OCI-M1 (cell line): ENCODE data around the gene SLC2A8.

ENCODE experiments used
- DNase-seq: peaks from one replicate; lab custom pipeline; 2025; lab: John Stamatoyannopoulos, UW

Gene SLC2A8

DNA sequence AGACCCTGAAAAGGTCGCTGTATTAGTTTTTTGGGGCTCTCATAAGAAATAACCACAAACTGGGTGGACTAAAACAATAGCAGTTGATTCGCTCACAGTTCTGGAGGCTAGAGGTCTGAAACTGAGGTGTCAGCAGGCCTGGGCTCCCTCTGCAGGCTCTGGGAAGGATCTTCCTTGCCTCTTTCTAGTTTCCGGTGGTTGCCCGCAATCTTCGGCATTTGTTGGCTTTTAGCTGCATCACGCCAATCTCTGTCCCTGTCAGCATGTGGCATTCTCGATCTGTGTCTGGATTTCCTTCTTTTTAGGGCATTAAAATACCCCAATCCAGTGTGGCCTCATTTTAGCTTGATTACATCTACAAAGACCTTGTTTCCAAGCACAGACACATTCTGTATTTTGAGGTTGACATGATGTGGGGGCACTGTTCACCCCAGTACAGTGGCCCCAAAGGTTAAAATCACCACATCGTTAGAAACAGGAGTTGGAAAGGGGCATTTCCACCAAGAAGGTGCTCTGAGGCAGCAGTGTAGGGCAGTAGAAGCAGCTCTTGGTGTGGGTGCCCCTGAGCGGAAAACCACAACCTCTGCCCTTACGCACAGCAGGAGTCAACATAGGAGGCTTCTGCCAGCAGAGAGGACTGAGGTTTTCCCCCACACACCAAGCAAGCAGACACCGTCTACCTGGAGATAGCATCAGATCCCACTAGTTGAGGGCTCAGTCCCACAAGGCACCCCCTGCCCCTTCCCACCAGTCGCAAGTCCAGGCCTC, 40.7 kb downstream of the SLC2A8 start:
- DNase-seq: no peak

DNA sequence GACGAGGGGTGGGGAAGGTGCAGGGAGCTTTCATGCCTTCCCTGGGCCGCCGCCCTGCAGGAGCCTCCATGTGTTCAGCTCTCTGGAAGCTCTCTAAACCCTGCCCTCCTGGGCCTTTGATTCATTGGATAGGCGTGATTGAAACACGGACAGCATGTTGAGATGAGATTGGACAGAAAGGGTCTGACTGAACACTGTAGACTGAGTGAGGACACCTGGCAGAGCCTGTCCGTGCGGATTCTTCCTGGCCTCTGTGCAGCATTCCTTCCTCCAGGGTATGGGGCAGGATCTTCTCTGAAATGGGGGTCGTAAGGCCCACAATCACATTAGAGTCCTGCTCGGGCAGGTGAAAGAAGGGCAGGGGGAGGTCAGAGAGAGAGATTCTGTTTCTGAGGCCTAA, 41.4 kb downstream of the SLC2A8 start:
- DNase-seq: no peak

- no peak for DNase-seq
Observed at GRCh38 chr9:127444283-127444920, 47.4 kb downstream of the SLC2A8 start.

GRCh38 chr9:127444921-127445850, 48.2 kb downstream of the SLC2A8 start:
- DNase-seq: no peak

GRCh38 chr9:127445851-127446712, 49.1 kb downstream of the SLC2A8 start:
- DNase-seq: no peak

- DNase-seq: no peak
Observed at GRCh38 chr9:127446713-127447415, 49.9 kb downstream of the SLC2A8 start.

GRCh38 chr9:127447416-127448111, 50.6 kb downstream of the SLC2A8 start:
- no peak for DNase-seq

- DNase-seq: no peak
Observed at GRCh38 chr9:127448112-127448805, 51.3 kb downstream of the SLC2A8 start.

DNA sequence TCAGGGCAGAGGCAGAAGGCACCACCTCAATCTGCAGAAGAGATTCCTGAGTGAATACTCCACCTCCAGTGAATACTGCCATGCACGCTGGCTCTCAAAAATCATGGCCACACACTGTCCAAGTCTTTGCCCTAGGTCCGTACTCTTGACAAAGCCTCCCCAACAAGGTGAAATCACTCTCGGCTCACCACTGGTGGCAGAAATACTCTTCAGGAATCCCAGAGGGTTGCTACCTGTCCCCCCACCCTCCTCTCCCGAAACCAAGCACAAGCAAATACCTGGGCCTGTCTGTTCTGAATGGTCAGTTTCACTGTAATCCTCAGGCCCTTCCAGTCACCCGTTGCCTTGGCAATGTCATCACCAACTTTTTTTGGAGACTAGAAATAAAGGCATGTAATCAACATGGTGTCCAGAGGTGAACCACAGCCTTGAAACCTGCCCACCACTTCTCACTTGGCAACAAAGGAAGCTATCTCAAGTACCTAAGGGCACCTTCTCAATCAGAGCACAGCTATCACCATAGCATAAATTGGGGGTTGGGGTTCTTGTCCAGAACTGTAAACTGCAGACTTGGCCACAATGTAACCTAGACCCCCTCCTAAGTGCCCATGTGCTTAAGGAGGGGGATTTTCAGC, 52.5 kb downstream of the SLC2A8 start:
- DNase-seq: no peak

DNA sequence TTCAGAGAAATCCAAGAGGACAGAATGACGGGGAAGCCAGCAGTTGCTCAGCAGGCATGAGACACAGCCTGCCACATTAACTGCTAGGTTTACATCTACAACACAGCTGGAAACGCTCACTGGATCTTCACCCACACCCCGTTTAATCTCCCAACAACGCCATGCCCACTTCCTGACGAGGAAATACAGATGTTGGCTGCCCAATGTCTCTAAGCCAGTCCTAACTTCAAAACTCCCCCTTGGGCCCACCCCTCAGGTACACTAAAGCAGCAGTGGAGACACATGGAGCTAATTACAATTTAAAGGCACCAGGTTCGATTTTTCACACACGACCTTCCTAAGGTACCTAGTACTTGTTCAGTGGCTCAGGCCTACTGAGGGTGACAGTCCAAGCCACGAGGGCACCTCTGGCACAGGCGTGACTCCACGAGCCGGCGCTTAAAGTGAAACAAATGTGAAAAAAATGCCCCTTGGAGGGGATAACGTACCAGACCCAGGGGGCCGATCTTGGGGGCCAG, 53.3 kb downstream of the SLC2A8 start:
- DNase-seq: peak; percentile 41

- DNase-seq: peak; percentile 96
Observed at GRCh38 chr9:127450830-127451607, 54.0 kb downstream of the SLC2A8 start, which contains the start of the genes LRSAM1 and RPL12. LRSAM1 (plus strand) TSS chr9:127451510; CDS start chr9:127454528, 3,018 bp downstream. RPL12 (minus strand) TSS chr9:127451406; CDS start chr9:127451317, 89 bp downstream.

DNA sequence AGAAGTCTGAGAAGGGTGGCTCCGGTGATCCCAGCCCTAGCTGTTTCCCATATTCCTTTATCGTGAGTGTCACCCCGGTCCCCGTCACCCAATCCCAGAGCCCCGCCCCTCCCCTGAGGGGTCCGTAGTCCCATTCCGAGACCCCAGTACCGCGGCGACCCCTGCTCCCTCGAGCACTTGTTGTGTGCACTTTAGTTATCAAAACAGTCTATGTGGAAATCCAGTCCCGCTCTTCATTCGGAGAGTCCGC, 54.6 kb downstream of the SLC2A8 start:
- DNase-seq: peak; percentile 75

DNA sequence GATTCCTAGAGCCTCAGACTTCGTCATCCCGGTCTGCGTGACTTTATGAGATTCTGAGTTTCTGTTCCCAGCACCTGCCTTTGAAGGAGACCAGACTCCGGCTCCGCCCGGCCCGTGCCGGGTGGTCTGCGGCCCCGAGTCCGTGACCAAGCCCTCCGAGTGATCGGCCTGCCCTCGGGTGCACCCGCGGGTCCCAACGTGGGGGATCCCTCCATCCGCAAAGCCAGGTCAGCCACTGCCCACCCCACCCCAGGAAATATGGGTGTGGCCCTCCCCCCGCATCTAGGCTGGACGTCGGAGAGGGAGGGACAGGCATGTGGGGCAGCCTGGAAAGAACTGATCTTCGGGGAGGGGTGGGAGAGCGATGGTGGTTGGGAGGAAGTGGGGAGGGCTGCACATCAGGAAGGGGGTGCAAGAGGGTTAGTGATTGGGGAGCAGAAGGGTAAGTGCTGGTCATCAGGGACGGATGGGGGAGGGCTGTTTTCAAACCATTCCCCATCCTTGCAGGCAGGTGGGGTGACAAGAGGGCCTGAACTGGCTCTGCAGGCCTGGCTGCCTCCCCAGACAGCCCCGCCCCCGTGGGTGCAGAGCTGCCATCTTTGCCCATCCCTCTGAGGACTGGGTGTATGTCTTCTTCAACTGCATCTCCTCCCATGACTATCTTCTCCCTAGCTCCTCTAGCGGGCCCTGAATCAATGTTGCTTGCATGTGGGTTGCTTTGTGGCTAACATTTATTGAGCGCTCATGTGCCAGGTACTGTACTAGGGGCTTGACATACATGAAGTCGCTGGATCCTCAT, 55.1 kb downstream of the SLC2A8 start:
- DNase-seq: peak; percentile 51

DNA sequence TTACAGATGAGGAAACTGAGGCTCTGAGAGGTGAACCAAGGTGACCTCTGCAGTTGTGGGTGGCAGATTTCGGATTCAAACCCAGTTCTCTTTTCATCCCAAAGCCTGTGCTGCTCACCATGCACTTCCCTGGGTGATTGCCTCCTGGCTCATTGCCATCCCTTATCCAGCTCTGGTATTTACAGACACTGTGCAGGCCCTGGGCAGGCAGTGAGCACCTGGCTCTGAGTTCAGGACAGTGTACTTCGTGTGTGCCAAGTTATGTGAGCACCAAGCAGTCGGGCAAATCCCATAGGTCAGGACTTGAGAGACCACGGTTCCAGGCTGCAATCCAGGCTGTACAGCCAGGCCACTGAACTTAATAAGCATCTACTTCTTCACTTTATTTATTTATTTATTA, 55.7 kb downstream of the SLC2A8 start:
- DNase-seq: no peak

DNA sequence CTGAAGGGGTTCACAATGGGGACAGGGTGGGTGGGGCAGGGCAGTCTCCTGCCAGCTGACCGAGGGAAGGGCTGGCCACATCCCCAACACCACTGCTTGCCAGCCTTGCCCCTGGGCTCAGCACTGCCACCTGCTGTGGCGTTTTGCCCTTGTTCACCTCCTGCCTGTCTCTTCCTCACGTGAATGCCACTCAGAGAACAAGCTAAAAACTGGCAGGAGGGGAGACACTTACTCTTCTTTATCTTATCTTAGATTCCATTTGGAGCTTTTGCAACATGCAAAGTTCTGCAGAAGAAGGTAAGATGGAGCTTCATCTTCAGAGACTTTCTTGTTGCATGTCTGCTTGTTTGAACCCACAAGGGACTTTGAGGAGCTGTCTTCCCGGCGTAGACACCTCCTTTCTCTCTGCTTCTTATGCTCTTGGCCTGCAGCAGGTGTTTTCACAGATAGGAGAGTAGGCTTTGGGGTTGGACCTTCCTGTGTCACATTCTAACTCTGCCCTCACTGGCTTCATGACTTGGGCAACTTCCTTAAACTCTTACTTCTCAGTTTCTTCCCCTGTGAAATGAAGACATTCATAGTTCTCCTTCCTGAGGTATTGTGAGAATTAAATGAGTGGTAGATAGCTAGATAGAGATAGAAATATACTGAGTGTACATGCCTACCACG, 58.5 kb downstream of the SLC2A8 start:
- DNase-seq: peak; percentile 86

DNA sequence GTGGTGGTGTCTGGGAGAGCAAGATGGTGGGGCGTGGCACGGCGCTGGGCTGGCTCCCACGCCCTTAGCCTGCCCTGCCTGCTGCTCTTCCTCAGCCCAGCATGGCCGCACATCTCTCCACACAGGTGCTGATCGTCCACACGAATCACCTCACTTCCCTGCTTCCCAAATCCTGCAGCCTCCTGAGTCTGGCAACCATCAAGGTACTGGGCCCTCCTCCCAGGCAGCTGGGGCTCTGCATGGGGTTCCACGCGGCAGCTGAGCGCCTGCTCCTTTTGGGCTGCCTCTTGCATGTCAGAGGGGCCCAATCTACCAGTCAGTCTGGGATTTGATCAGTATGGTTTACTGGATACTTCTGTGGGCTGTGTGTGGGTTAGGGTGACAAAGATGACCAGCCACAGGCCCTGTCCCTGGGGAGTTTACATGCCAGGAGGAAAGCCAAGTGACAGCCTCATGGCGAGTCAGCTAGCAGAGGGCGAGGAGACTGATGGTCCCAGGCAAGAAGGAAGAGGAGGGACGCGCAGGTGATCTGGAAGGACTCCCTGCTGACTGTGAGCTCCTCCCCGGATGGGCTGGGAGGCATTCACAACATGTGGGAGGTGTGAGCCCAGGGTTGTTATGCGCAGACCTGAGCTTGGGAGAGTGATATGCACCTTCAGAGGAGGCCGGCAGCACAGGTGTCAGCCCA, 60.4 kb downstream of the SLC2A8 start:
- no peak for DNase-seq
